CD4-positive, alpha-beta T cell (primary cell): ENCODE results near the gene RNF4. TPM values are rescaled to one million over a fixed set of nuclear protein-coding genes. Genes with fewer than 3 reads are reported as not detected.

Experiments
- ATAC-seq: fragments of 200-7000 bp; cut with Tn5 transposase; one replicate; pipeline ENCODE4 v1.10.0; 2022; ENCODE audit warnings: mild to moderate bottlenecking; ENCODE audit not compliant: poor library complexity
- CTCF ChIA-PET: fragments of 350-600 bp; sonication (Branson Sonifier 250); formaldehyde crosslinking; loops from one replicate; lab custom pipeline; 2021; ENCODE audit warnings: antibody characterized with exemption, inconsistent platforms; lab: Charles Lee
- POLR2A ChIA-PET: fragments of 350-600 bp; sonication (Branson Sonifier 250); formaldehyde crosslinking; loops from one replicate; lab custom pipeline; 2021; ENCODE audit warnings: antibody characterized with exemption, inconsistent platforms; lab: Charles Lee
- DNase-seq, 14 experiments: peaks; one replicate each; pipeline ENCODE4 v3.0.0-alpha.2; 2013 to 2020; ENCODE audit warnings: mixed read lengths in 2 of 14
- H3K27ac ChIP-seq, 2 donors: one replicate each; pipeline versions ENCODE4 v1.5.1 to v1.7.0; 2013; ENCODE audit warnings: low read length in 2 of 2, low read depth in 1 of 2, mild to moderate bottlenecking in 1 of 2
- H3K27me3 ChIP-seq, 2 experiments: 1 replicate in 1 of 2; 2 replicates in 1 of 2; pipeline versions ENCODE4 v1.6.1 to v1.7.0; 2013; ENCODE audit warnings: low read length in 2 of 2, control low read depth in 1 of 2, mild to moderate bottlenecking in 1 of 2, moderate library complexity in 1 of 2; ENCODE audit not compliant: insufficient read depth in 2 of 2, control insufficient read depth in 1 of 2
- H3K36me3 ChIP-seq: one replicate; pipeline ENCODE4 v1.6.1; 2013; ENCODE audit warnings: low read length, control low read depth; ENCODE audit not compliant: insufficient read depth
- H3K4me1 ChIP-seq: one replicate; pipeline ENCODE4 v1.6.1; 2013; ENCODE audit warnings: low read length, control low read depth; ENCODE audit not compliant: insufficient read depth
- H3K4me3 ChIP-seq: one replicate; pipeline ENCODE4 v1.5.1; 2013; ENCODE audit warnings: mild to moderate bottlenecking, low read length, moderate library complexity
- H3K9me3 ChIP-seq, 2 experiments: 1 replicate in 1 of 2; 2 replicates in 1 of 2; pipeline versions ENCODE4 v1.6.1 to v1.7.0; 2013; ENCODE audit warnings: low read length in 2 of 2, mild to moderate bottlenecking in 2 of 2, control low read depth in 1 of 2, moderate library complexity in 1 of 2; ENCODE audit not compliant: control insufficient read depth in 1 of 2, insufficient read depth in 1 of 2
- H3K27ac Mint-ChIP-seq: one replicate; pipeline ENCODE4 v1.8.0; 2020; ENCODE audit warnings: mixed read lengths
- H3K27me3 Mint-ChIP-seq: one replicate; pipeline ENCODE4 v1.8.0; 2021; ENCODE audit warnings: mixed read lengths
- H3K36me3 Mint-ChIP-seq: one replicate; pipeline ENCODE4 v1.8.0; 2021; ENCODE audit warnings: low read depth, mixed read lengths
- H3K4me1 Mint-ChIP-seq: one replicate; pipeline ENCODE4 v1.8.0; 2021; ENCODE audit warnings: low read depth, mixed read lengths
- H3K4me3 Mint-ChIP-seq: one replicate; pipeline ENCODE4 v1.8.0; 2020; ENCODE audit warnings: mild to moderate bottlenecking, mixed read lengths
- H3K9me3 Mint-ChIP-seq: one replicate; pipeline ENCODE4 v1.8.0; 2020; ENCODE audit warnings: mixed read lengths
- CTCF ChIP-seq: fragments of 200-600 bp; IDR thresholded peaks from one replicate; pipeline ENCODE4 v1.8.0; 2022; ENCODE audit warnings: antibody characterized with exemption, mild to moderate bottlenecking
- intact Hi-C, 2 experiments: fragments of 100-400 bp; cut with DNase I in 1 of 2; cut with micrococcal nuclease in 1 of 2; formaldehyde crosslinking; loops; one replicate each; pipeline versions ENCODE4 v1.15.1 to v1.9.0; 2023 to 2025; cut with DNase I, micrococcal nuclease
- total RNA-seq, 174 experiments: library from RNA in 2 of 174; stranded (reverse) in 2 of 174; gene quantifications; one replicate each; pipeline ENCODE4 v1.2.3 and lab custom pipeline; 2021 to 2026

The RNF4 gene
- total RNA-seq, 2 experiments from 2014 or later = 106 to 109 TPM

GRCh38 chr4:2469192-2469984 lies 482 bp downstream of the RNF4 start:
- ChIA-PET POLR2A (interaction anchor here (0.6 to 5.1 kb wide), 29 partner anchors 8 to 757 kb away, joined by 3 to 74 read pairs (median 6); partner anchors contain the start of genes CFAP99, FAM193A, GRK4 and HAUS3), CTCF (interaction anchor here (1.0 to 3.4 kb wide), 5 partner anchors 13 to 249 kb away, joined by 3 to 14 read pairs (median 5); partner anchors contain the start of genes CFAP99 and ZFYVE28)
- Mint-ChIP-seq H3K4me1 (peaks cover 48% of the 10 kb centered on the region), H3K27ac (peak overlapping the region; percentile 94), H3K27me3 (no peaks in the 10 kb centered on the region), H3K9me3 (no peaks in the 10 kb centered on the region), H3K4me3 (peak overlapping the region; percentile 94), H3K36me3 (peaks cover 50% of the 10 kb centered on the region)
- H3K9me3 ChIP-seq = no peaks in the 10 kb centered on the region
- no peak for TF ChIP-seq CTCF
- H3K4me1 ChIP-seq = peaks cover 55% of the 10 kb centered on the region
- ATAC-seq (peak; percentile 51), DNase-seq (peak; percentile 56 to 87 (median 70))
- peaks cover 32% of the 10 kb centered on the region for H3K36me3 ChIP-seq
- peak overlapping the region; percentile 96 to 97 for H3K27ac ChIP-seq
- intact Hi-C loops = loop anchor here (1.0 to 10.0 kb wide), 9 partner anchors 15 to 755 kb away; partner anchors contain the start of genes FAM193A (in 2 of the 2), CFAP99 (in 1 of the 2), HAUS3 (in 1 of the 2) and POLN (in 1 of the 2)
- peak overlapping the region; percentile 98 for H3K4me3 ChIP-seq
- no peaks in the 10 kb centered on the region for H3K27me3 ChIP-seq

DNA sequence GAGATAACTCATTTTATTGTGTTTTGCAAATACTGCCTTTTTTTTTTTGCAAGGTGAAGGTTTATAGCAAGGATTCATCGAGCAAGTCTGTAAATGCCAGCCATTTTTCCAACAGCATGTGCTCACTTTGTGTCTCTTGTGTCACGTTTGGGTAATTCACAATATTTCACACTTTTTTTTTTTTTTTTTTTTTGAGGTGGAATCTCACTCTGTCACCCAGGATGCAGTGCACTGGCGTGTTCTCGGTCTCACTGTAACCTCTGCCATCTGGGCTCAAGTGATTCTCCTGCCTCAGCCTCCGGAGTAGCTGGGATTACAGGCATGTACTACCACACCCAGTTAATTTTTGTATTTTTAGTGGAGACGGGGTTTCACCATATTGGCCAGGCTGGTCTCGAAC lies 1.9 kb downstream of the RNF4 start:
- Mint-ChIP-seq H3K9me3 (no peaks in the 10 kb centered on the region), H3K36me3 (peaks cover 57% of the 10 kb centered on the region), H3K27me3 (no peaks in the 10 kb centered on the region), H3K4me1 (peaks cover 61% of the 10 kb centered on the region), H3K27ac (peak overlapping the region; percentile 94), H3K4me3 (peak overlapping the region; percentile 94)
- POLR2A ChIA-PET = interaction anchor here (1.2 to 5.1 kb wide), 4 partner anchors 12 to 251 kb away, joined by 3 to 74 read pairs (median 26); partner anchors contain the start of gene FAM193A
- Histone ChIP-seq H3K27ac (peak overlapping the region; percentile 96 to 97), H3K9me3 (no peaks in the 10 kb centered on the region), H3K36me3 (peaks cover 38% of the 10 kb centered on the region), H3K27me3 (no peaks in the 10 kb centered on the region), H3K4me1 (peaks cover 65% of the 10 kb centered on the region), H3K4me3 (no peak overlapping the region)
- no peak for ATAC-seq
- TF ChIP-seq CTCF = no peak
- DNase-seq = peak in 2 of 14 experiments; percentile 25 to 39
- intact Hi-C loops = no loop called here
- CTCF ChIA-PET = interaction anchor here (0.8 to 3.4 kb wide), 5 partner anchors 14 to 251 kb away, joined by 3 to 13 read pairs (median 5); partner anchors contain the start of genes CFAP99, FAM193A and ZFYVE28

DNA sequence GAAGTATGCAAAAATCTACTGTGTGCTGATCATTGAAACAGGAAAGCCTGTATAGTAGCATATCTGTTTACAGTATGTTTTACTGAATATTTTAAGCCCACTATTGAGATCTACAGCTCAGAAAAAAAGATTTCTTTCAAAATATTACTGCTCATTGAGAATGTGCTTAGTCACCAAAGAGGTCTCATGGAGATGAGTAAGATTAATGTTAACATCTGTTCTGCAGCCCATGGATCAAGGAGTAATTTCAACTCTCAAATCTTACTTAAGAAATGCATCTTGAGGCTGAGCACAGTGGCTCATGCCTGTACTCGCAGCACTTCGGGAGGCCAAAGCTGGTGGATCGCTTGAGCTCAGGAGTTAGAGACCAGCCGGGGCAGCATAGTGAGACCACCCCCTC lies 3.3 kb downstream of the RNF4 start:
- no peak for ATAC-seq
- TF ChIP-seq CTCF = no peak
- no peak for DNase-seq
- Histone ChIP-seq H3K27me3 (no peaks in the 10 kb centered on the region), H3K9me3 (no peaks in the 10 kb centered on the region), H3K4me1 (peaks cover 75% of the 10 kb centered on the region), H3K4me3 (no peak overlapping the region), H3K27ac (no peak overlapping the region), H3K36me3 (peaks cover 41% of the 10 kb centered on the region)
- peak overlapping the region; percentile 94 for H3K27ac Mint-ChIP-seq
- intact Hi-C loops = no loop called here
- peaks cover 68% of the 10 kb centered on the region for H3K4me1 Mint-ChIP-seq
- H3K9me3 Mint-ChIP-seq = no peaks in the 10 kb centered on the region
- H3K36me3 Mint-ChIP-seq = peaks cover 70% of the 10 kb centered on the region
- H3K4me3 Mint-ChIP-seq = peak overlapping the region; percentile 94
- POLR2A ChIA-PET = interaction anchor here (0.6 to 5.1 kb wide), 4 partner anchors 11 to 433 kb away, joined by 3 to 74 read pairs (median 4); partner anchors contain the start of genes HAUS3, MXD4 and POLN
- CTCF ChIA-PET = interaction anchor here (1.0 to 1.4 kb wide), 2 partner anchors 10 to 252 kb away, joined by 3 to 5 read pairs; no protein-coding TSS in a partner anchor
- H3K27me3 Mint-ChIP-seq = no peaks in the 10 kb centered on the region
